ENCODE measurements around the gene PXN.
"Not testable (repeated sequence)": the region's sequence is repeated elsewhere in the genome, so short reads cannot be mapped to it uniquely, and the experiment has no call there.

The PXN gene

DNA sequence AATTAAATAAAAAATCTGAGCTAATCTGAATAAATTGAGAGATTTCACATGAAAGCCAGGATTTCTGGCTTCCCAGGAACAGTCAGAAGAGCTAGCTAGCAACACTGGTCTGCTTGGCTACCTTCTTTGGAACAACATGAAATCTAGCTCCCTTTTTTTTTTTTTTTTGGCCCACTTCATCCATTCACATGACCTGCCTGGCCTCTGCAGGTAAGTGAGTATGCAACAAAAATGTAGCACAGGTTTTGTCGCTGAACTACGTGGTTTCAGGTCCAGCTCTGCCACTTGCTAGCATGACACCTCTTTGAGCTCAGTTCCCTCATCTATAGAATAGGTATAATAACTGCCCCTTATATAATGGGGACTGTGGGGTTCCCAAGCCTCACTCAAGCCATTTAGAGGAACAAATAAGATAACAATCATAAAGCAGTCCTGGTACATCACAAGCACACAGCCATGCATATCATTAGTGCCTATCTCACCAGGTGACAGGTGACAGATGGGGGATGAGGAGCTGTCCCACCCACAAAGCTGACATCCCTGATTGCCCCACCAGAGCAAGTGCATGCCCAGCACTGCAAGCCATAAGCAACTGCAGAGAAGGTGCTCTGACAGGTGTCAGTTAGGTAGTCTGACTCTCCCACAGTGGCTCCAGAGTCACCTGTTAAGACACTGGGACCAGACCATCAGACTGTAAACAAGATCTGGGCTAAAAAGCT is 25.6 kb downstream of the PXN start:
- DNase-seq = no peak

DNA sequence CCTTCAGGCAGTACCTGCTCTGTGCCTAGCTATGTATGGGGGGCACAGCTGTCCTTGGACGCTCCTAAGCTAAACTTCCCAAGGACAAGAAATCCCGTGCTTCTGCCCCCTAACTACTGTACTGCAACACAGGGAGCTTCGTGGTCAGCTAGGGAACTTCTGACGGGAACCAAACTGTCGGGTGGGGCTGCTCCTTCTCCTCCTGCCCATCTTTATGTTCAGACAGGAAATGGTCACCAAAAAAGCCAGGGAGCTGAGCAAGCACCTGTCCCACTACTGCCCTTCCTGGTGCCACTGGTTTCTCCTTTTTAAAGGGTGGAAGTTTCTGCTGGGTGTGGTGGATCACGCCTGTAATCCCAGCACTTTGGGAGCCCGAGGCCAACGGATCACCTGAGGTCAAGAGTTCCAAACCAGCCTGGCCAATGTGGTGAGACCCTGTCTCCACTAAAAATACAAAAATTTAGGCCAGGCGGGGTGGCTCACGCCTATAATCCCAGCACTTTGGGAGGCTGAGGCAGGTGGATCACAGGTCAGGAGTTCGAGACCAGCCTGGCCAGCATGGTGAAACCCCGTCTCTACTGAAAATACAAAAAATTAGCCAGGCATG is 26.6 kb downstream of the PXN start:
- DNase-seq = no peak

DNA sequence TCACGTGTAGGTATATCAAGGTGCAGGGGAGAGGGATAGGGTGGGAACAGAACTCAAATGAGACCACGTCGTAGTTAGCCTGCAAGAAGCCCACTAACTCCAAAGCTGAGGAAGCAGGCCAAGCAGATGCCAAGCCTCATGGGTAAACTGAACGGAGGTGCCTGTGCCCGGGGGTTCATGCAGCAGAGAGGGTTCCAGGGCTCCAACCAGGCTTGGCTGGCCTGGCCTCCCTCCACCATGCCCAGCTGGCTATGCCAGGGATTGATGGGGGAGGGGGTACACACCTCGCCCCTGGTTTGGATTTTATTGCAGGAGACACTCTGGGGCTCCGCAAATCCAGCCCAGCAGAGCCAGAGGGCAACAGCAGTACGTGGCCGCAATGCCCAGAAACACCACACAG is 27.3 kb downstream of the PXN start:
- DNase-seq = no peak

DNA sequence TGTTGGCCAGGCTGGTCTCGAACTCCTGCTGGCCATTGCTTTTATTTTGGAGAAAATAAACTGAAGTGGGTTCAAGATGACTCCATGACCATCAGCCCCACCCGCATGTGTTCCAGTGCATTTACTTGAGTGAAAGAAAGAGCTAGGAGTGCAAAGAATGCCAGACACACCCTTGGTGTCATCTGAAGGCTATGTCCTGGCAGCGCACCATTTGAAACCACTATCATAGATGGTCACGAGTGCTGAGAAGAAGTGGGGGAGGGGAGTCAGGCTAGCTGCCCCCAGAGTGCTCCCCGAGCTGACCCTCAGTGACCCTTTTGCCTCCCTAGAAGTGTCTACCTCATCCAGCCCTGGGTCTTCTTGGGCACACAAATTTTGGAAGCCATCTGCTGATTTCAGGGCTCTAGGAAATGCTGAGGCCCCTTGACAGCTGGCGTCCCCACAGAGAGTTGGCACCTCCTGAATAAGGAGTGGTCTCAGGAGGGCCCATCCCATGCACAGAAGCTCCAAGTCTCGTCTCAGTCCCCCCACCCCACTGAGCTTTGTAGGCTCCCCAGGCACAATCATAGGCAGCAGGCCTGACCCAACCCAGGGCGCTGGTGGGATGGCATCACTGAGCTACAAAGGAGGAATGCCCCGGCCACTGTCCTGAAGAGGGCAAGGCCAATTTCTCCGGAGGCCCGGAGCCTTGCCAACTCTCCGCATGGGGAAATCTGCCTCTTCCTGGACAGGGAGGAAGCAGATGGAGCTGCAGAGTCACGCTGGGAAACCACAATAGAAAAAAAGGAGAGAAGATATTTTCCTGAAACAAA is 28.0 kb downstream of the PXN start:
- DNase-seq = peak; percentile 27

DNA sequence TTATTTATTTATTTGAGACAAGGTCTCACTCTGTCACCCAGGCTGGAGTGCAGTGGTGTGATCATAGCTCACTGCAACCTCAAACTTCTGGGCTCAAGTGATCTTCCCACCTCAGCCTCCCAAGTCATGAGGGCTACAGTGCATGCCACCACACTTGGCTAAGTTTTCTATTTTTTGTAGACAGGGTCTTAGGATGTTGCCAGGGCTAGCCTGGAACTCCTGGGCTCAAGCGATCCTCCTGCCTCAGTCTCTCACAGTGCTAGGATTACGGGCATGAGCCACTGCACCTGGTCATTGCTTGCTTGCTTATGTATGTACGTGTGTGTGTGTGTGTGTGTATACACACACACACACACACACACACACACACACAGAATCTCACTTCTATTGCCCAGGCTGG is 28.7 kb downstream of the PXN start:
- not testable (repeated sequence) for DNase-seq

DNA sequence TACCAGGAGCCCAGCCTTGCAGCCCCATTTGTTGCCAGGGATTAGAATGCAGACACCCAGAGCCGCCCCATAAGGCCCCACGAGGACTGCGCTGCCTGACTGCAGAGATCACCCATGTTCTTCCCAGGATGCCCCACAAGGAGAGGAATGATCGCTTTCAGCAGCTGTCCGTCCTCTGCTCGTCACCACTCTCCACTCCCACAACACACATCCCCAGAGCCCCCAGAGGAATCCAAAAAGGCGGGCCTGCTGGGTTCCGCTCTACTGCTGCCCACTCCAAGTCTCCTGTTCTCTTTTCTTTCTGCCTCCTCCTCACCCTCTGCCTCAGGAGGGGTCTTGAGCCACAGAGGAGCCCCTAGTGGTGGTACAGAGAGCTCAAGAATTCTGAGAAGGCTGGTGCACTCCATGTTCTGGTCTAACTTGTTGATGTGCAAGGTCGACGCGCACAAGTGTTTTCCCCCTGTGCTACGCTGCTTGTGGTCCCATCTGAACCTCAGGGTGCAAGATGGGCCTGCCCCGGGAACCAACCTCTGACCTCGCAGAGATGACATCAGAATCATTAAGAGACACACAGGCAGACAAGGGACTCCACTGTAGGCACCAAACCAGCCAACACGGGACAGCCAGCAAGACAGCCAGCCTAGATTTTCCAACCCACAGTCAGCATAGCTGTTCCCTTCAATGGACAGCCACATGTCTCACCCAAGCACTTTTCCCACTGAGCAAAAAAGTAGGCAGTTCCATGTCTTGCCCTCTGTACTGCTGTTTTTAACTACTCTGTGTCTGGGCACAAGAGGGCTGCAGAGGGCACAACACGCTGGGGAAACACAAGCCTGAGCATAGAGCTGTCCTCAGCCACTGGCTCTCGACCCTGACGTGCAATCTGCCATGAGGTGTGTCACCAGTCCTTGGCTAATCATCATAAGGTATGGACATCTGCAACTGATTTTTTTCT is 29.9 kb downstream of the PXN start:
- no peak for DNase-seq

DNA sequence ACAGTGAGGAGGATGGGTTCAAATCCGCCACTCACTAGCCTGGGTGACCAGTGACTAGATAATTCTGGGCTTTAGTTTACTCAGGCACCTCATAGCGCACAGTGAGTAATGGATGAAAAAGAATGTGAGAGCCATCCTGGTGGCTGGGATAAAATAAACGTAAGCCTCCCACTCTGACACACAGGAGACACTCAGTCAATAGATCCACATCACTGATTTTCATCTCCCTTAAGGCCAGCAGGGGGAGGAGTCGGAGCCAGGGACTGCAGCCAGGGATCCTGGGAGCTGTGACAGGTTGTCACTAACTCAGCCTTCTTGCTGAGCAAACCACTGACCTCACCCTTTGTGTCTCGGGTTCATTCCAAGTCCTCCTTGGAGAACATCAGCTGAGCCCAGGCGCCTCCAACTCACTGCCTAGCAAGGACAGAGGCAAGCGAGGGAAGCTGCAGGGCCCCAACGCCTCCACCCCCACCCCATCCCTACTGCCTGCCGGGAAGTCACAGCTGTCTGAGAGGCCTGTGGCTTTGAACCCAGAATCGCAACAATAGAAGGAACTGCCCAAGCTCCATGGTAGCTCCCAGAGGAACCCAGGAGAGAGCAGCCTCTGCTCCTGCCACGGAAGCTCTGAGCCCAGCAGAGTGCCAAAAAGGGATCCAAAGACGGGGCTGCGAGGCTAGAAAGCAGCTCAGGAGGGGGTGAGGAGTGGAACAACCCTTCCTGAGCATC is 30.7 kb downstream of the PXN start:
- DNase-seq = peak; percentile 21

DNA sequence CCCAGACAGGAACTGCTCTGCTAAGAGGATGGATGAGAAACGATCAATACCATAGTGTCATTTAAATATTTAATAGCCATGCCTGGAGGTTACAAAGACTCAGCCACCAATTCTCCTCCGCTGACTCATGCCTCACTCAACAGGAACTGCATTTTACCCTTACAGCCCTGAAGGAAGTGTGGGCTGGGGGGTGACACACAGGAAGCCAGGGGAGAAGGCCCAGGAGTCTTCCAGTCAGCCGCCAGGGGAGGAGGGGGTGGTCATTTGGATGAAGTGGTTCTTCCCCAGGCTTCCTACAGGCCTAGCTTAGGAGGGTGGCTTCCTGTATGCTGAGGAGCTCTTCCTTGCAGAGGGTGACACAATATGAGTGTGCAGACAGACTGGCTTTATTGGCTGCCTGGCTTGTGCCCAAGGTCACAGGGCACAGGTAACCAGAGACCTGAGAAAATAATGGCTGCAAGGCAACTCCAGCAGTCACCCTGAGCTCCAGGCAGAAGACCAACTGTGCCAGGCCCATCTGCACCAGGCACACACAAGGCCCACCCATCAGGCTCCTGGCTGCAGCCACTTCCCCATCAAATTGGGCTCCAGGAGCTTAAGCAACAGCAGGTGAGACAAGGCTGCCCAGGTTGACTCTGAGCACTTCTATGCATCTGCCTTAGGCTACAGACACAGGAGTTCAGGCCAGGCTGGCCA is 34.1 kb downstream of the PXN start:
- DNase-seq = peak; percentile 56

DNA sequence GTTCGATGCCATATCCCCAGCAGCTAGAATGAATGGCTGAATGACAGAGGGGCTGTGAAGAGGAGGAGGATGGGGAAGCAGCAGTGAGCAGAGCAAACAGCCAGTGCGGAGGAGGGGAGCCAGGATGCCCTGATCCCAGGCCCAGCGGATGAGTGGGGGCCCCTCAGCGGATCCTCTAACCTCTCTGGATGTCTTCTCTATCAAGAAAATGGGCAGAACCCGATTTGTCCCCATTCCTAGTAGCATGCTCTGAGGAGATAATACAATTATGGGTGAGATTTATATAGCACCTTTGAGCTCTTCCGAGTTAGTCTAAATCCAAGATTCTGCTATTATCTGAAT is 34.6 kb downstream of the PXN start:
- no peak for DNase-seq

DNA sequence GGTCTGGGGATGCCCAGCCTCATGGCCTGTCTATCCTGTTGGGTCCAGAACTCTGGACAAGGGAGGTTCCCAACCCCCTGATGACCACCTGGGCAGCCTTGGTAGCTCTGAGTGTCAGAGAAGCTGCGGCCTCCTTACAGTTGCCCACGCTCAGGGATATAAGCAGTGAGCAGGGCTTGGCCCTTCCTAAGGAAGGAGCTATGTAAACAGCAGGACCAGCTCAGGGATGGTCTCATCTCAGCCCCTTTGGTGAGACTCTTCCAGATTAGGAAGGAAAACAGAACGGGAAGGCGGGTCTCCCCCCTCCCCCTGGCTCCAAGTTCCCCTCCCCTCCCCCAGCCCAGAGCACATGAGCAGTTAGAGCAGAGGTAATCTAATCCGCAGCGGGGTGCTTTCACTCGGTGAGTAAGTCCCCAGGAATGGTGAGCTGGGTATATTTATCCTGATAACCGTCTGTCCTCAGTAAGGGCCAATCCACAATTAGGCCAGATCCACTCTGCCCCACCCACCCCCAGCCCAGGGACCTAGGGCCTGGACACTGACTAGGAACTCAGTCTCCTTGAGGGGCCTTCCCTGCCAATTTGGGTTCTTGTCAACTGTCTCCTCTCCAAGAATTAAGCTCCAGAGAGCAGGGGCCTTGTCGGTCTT is 35.1 kb downstream of the PXN start:
- DNase-seq = peak; percentile 17

DNA sequence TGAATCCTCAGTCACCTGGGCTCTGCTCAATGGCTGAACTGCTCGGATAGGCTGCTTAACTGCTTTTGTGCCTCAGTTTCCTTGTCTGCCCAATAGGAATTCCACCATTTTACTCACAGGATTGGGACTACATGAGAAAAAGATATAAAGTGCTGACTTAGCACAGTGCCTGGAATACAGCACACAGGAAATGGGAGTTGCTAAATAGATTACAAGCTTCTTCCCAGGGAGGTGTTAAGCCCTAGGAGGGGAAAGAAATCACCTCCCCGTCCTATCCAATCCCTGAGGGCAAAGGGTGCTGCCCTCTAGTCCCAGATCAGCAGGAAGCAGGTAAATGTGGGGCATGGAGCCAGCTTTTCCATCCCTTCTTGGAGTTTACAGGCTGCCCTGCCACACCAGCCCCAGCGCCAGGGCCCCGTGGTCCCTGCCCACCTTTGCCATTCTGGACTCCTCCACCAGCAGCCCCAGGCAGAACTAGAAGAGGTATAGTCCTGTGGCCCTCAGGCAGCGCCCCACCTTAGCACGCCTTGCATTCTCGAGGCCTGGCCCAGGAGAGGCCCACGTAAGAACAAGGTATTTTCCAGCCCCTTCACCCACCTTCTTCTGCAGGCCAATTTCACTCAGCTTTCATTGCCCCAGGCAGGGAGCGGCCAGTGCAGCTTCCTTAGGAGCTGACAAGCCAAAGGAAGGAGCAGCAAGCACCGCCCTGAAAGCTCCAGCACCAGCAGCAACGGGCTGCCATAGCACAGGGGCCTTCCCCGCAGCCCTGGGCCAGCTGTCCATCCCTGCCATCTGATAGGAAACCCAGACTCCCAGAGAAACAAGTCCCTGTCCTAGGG is 35.8 kb downstream of the PXN start:
- no peak for DNase-seq

DNA sequence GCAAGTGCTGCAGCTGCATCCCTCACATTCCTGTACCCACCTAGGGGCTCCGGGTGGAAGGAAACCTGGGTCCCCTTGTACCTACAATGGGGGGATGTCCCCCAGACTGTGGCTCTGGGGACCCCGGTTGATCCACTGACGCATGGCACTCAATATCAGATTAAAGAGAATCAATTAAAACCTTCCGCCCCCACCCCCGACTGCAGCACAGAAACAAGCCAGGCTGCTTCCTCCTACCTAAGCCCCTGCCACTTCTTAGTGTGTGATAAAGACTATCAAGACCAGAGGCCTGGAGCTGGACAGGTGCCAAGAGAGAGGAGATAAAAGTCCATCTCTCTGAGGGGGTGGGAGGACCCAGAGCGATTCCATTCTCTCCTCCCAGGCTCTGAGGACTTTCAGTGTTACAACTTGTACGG is 36.5 kb downstream of the PXN start:
- peak; percentile 92 for DNase-seq

DNA sequence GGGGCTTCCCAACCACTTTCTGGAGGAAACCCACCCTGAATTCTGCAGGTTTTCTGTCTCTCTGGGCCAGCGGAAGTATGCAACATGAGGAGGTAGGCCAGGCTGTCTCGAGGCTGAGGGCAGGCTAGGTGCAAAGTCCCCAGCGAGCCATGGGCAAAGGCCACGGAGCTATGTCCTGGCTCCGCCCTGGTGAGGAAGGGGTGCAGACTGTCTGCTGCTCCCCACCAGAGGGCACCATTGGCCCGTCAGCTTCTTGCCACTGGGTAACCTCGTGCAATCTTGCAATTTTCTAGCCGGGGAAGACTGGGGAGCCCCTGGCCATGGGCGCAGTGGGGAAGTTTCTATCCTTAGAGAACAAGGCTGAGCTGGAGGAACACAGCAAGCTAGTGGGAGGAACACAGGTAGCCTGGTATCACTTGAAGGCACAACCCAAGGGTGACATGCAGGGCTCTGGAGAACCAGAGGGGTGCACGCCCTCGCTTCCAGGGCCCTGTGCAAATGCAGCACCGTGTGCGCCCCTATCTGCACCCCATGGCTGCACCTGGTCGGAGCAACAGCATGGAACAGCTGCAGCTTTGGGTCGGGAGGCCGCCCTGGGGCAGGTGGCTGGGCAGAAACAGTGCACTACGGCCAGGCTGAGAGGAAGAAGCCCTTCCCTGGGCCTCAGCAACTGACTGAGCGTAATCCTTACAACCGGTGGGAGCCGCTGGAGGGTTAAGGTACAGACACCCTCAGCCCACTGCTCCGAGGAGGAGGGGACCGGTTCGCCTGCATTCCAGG is 37.0 kb downstream of the PXN start:
- peak; percentile 89 for DNase-seq

DNA sequence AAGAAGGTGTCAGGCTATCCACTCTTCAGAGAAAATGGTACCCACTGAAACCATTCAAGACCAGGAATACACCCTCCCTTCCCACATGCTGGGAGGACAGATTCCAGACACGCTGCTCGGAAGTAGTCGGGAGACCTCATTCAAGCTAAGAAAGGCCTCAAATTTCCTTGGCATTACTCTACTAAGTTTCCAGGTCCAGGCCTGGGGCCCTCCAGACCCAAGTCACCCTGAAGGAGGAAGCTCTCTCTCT is 37.6 kb downstream of the PXN start:
- no peak for DNase-seq

DNA sequence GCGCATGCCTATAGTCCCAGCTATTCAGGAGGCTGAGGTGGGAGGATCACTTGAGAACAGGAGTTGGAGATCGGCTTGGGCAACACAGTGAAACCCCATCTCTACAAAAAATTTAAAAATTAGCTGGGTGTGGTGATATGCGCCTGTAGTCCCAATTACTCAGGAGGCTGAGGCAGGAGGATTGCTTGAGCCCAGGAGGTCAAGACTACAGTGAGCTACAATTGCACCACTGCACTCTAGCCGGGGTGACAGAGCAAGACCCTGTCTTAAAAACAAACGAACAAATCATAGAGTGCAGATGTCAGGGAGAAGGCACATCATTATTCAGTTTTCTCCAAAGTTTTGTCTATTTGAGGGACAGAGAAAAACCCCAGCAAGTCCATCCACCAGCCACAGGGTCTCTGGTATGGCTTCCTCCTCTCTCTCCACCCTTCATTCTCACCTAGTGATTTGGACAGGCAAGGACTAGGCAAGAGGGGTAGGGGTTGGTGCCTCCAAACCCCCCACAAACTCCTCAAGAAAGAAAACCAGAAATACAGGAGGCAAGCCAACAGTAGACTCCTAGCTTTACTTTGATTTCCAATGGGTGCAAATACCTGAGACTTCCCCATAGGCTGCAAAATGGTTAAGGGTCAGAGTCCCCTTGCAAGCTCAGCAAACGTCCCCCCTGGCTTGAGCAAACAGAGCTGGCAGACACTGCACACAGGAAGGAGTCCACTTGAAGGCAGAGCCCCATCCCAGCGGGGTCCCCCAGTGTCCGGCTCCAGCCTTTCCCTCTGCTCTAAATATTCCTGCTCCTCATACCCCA is 38.1 kb downstream of the PXN start:
- DNase-seq = no peak

DNA sequence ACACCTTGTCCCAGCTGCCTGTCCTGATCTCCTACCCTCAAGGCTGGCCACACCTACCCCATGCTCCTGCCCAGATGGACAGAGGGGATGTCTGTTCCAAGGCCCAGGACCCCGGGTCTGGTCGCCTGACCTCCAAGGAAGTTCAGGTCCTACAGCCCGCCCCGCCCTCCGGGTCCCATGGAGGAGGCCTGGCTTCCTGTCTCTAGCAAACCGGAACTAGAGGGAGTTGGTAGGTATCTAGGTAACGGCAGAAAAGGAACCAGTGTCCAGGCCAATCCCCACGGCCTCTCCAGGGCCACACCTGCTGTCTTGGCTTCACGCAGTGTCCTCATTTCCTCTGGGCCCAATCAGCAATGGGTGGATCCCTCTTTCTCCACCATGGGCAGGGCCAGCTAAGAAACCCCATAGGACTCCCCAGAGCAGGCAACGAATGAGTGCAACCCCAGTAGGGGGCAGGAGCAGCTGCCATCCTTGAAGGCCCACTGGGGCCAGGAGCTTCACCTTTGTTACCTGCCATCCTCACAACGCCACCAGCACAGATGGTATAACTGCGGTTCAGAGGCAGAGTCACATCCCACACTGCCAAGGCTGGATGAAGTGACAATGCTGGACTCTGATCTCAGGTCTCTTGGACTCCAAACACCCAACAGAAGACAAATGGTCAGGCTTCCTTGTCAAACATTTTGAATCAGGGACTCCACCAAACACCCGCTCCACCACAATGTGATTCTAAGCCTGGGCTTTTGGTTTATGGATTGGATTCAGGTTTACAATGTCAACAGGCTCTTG is 39.5 kb downstream of the PXN start:
- DNase-seq = no peak

DNA sequence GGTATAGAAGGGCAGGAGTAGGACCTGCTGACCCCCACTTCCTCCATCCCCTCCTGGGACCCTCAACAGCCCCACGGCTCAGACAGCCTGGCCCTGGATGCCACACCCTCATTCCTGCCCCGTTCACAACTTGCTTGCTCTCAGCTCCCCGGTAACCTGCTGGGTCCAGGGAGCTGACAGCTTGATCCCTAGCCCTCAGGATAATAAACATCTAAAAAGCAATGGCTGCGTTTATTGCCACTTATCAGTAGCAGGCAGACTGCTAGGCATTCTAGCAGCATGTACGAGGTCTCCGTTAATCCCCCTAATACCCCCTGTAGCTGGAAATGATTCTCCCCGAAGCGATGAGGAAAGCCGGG is 40.4 kb downstream of the PXN start:
- no peak for DNase-seq
